Testis (tissue), 2 donors: ENCODE measurements around the gene PSTPIP2.

ENCODE experiments used
- CTCF ChIP-seq, 3 experiments: fragments of 450-650 bp in 2 of 3; fragments of 200-600 bp in 1 of 3; sonication (generic) in 1 of 3; IDR thresholded peaks; one replicate each; pipeline ENCODE4 v1.5.1; 2016 to 2019; ENCODE audit warnings: antibody characterized with exemption in 3 of 3, mild to moderate bottlenecking in 2 of 3, moderate library complexity in 1 of 3
- POLR2A ChIP-seq: fragments of 450-650 bp; IDR thresholded peaks from one replicate; pipeline ENCODE4 v1.6.1; 2017; ENCODE audit warnings: antibody characterized with exemption, mild to moderate bottlenecking, moderate library complexity

GRCh38 chr18:46053368-46054095, 18.5 kb downstream of the PSTPIP2 start:
- TF ChIP-seq CTCF (IDR thresholded peaks at IDR 0.05) (no peak), POLR2A (no peak)
